ENCODE data around the gene GLRA2. TPM values are rescaled to one million over a fixed set of nuclear protein-coding genes. Genes with fewer than 3 reads are reported as not detected.

The GLRA2 gene
- total and polyA plus RNA-seq, 2 donors (not counting 1 experiment from before 2014, with no cell fraction given) = not detected

DNA sequence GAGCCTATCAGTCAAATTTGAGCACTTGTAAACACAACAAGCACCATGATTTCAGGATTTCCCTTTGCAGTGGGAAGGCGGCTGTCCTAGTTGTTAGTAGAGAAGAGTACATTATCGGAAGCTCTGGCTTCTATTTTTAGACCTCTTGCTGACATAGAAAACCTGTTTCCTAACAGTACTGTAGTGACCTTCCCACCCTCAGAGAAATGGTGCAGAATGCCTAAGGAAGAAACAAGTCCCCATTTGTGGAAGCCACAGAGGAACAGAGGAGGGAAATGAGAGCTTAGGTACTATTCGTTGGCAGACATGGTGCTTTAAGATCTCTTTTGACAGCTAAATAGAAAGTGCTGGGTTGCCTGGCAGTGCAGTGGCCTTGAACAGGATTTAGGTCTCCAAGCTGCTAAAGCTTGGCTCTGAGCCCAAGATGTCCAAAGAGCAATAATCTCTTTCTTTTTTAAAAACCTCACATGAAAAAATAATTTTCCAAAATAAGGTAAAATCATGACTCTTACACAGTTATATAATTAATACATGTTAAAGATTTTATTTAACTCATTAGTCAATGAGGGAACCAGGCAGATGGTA lies 24.9 kb downstream of the GLRA2 start:
- H3K9me3 Mint-ChIP-seq (ENCODE audit: insufficient read depth) = no peaks in the 10 kb centered on the region
- Histone ChIP-seq H3K4me3 (ENCODE audit: control extremely low read depth in 1 of 5, extremely low read depth in 1 of 5, insufficient read depth in 1 of 5, low read depth in 2 of 5, low read length in 4 of 5) (no peak overlapping the region), H3K4me1 (ENCODE audit: control insufficient read depth in 2 of 2, insufficient read depth in 2 of 2, low read length in 2 of 2) (no peaks in the 10 kb centered on the region), H3K4me2 (replicated peaks; ENCODE audit: low read depth, low read length, poor library complexity, severe bottlenecking) (no peak overlapping the region), H3K79me2 (ENCODE audit: control insufficient read depth, insufficient read depth, low read length) (no peaks in the 10 kb centered on the region), H3K9ac (ENCODE audit: low read length) (no peak overlapping the region), H2AFZ (ENCODE audit: insufficient read depth, low read depth, low read length, poor library complexity, severe bottlenecking) (no peak overlapping the region), H3K27ac (ENCODE audit: low read length in 2 of 2) (no peak overlapping the region), H3K36me3 (replicated peaks in 1 of 2; ENCODE audit: control extremely low read depth in 1 of 2, control insufficient read depth in 1 of 2, extremely low read depth in 1 of 2, insufficient read depth in 2 of 2, low read length in 1 of 2) (no peaks in the 10 kb centered on the region), H4K20me1 (ENCODE audit: control insufficient read depth, insufficient read depth, low read length, poor library complexity, severe bottlenecking) (no peaks in the 10 kb centered on the region), H3K27me3 (replicated peaks in 1 of 4; ENCODE audit: control extremely low read depth in 1 of 4, control insufficient read depth in 3 of 4, insufficient read depth in 4 of 4, low read length in 3 of 4) (no peaks in the 10 kb centered on the region), H3K9me3 (ENCODE audit: control extremely low read depth in 1 of 3, control insufficient read depth in 2 of 3, insufficient read depth in 1 of 3, low read length in 2 of 3) (no peaks in the 10 kb centered on the region)
- ATAC-seq (ENCODE audit: low read depth) (no peak), DNase-seq (no peak)
- ChIA-PET POLR2A (no interaction called here), CTCF (no interaction called here)
- 33% methylated on average over 1 of the region's 3 CpGs for WGBS (ENCODE audit: insufficient coverage)
- TF ChIP-seq, protein P1, sequence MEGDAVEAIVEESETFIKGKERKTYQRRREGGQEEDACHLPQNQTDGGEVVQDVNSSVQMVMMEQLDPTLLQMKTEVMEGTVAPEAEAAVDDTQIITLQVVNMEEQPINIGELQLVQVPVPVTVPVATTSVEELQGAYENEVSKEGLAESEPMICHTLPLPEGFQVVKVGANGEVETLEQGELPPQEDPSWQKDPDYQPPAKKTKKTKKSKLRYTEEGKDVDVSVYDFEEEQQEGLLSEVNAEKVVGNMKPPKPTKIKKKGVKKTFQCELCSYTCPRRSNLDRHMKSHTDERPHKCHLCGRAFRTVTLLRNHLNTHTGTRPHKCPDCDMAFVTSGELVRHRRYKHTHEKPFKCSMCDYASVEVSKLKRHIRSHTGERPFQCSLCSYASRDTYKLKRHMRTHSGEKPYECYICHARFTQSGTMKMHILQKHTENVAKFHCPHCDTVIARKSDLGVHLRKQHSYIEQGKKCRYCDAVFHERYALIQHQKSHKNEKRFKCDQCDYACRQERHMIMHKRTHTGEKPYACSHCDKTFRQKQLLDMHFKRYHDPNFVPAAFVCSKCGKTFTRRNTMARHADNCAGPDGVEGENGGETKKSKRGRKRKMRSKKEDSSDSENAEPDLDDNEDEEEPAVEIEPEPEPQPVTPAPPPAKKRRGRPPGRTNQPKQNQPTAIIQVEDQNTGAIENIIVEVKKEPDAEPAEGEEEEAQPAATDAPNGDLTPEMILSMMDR (IDR thresholded peaks at IDR 0.05) = no peak
- TF ChIP-seq EZH2 (IDR thresholded peaks at IDR 0.05; ENCODE audit: borderline replicate concordance, insufficient read depth, low read depth, low read length, poor library complexity, severe bottlenecking) = no peak
- intact Hi-C loops (cut with micrococcal nuclease) = no loop called here
- no peak overlapping the region for H3K4me3 Mint-ChIP-seq
- H3K27ac Mint-ChIP-seq = no peak overlapping the region
- no peaks in the 10 kb centered on the region for H3K4me1 Mint-ChIP-seq
- no peaks in the 10 kb centered on the region for H3K27me3 Mint-ChIP-seq

DNA sequence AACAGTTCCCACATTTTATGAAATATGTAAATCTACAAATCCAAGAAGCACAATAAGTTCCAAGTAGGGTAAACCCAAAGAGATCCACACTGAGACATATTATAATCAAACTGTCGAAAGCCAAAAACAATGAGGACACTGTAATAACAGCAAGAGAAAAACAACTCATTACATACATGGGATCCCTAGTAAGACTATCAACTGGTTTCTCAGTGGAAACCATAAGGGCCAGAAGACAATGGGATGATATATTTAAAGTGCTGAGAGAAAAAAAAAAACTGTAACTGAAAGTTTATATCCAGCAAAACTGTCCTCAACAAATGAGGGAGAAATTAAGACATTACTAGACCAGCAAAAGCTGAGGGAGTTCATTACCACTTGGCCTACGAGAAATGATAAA lies 34.7 kb downstream of the GLRA2 start:
- no peaks in the 10 kb centered on the region for H3K79me2 ChIP-seq (ENCODE audit: control insufficient read depth, insufficient read depth, low read length)
- CTCF ChIA-PET = no interaction called here
- WGBS (ENCODE audit: insufficient coverage) = no CpG with 5 or more reads among the region's 2 CpGs
- H3K9ac ChIP-seq (ENCODE audit: low read length) = no peak overlapping the region
- Mint-ChIP-seq H3K4me3 (no peak overlapping the region), H3K27ac (no peak overlapping the region), H3K4me1 (no peaks in the 10 kb centered on the region), H3K27me3 (peaks cover 2% of the 10 kb centered on the region), H3K9me3 (ENCODE audit: insufficient read depth) (peaks cover 4% of the 10 kb centered on the region)
- intact Hi-C loops (cut with micrococcal nuclease) = no loop called here
- DNase-seq = no peak
- no peaks in the 10 kb centered on the region for H3K36me3 ChIP-seq (replicated peaks in 1 of 2; ENCODE audit: control extremely low read depth in 1 of 2, control insufficient read depth in 1 of 2, extremely low read depth in 1 of 2, insufficient read depth in 2 of 2, low read length in 1 of 2)
- POLR2A ChIA-PET = no interaction called here
- H3K27me3 ChIP-seq (replicated peaks in 1 of 4; ENCODE audit: control extremely low read depth in 1 of 4, control insufficient read depth in 3 of 4, insufficient read depth in 4 of 4, low read length in 3 of 4) = no peaks in the 10 kb centered on the region
- H3K4me2 ChIP-seq (replicated peaks; ENCODE audit: low read depth, low read length, poor library complexity, severe bottlenecking) = no peak overlapping the region
- H2AFZ ChIP-seq (ENCODE audit: insufficient read depth, low read depth, low read length, poor library complexity, severe bottlenecking) = no peak overlapping the region
- TF ChIP-seq, protein P1 (IDR thresholded peaks at IDR 0.05) = no peak
- TF ChIP-seq EZH2 (IDR thresholded peaks at IDR 0.05; ENCODE audit: borderline replicate concordance, insufficient read depth, low read depth, low read length, poor library complexity, severe bottlenecking) = no peak
- no peaks in the 10 kb centered on the region for H3K4me1 ChIP-seq (ENCODE audit: control insufficient read depth in 2 of 2, insufficient read depth in 2 of 2, low read length in 2 of 2)
- no peaks in the 10 kb centered on the region for H4K20me1 ChIP-seq (ENCODE audit: control insufficient read depth, insufficient read depth, low read length, poor library complexity, severe bottlenecking)
- ATAC-seq (ENCODE audit: low read depth) = no peak
- H3K4me3 ChIP-seq (ENCODE audit: control extremely low read depth in 1 of 5, extremely low read depth in 1 of 5, insufficient read depth in 1 of 5, low read depth in 2 of 5, low read length in 4 of 5) = no peak overlapping the region
- peaks cover 0 to 3% (median 0%) of the 10 kb centered on the region in 3 donors for H3K9me3 ChIP-seq (ENCODE audit: control extremely low read depth in 1 of 3, control insufficient read depth in 2 of 3, insufficient read depth in 1 of 3, low read length in 2 of 3)
- no peak overlapping the region for H3K27ac ChIP-seq (ENCODE audit: low read length in 2 of 2)
